IMR-90 (cell line): ENCODE results near the gene SPINK5. TPM values are rescaled to one million over a fixed set of nuclear protein-coding genes. Genes with fewer than 3 reads are reported as not detected.

Experiments
- ATAC-seq: fragments of 200-7000 bp; cut with Tn5 transposase; 2 replicates; pipeline ENCODE4 v1.9.1; 2020; ENCODE audit warnings: low read depth, mild to moderate bottlenecking, moderate library complexity
- BruUV-seq: library from RNA; stranded (reverse); fragments of 400-500 nt; replicated peaks from 2 replicates; lab custom pipeline; 2021; lab: Mats Ljungman, UMichigan
- CTCF ChIA-PET: fragments of 300-600 bp; formaldehyde crosslinking; extraction: SDS; loops from one replicate; lab custom pipeline; 2021; ENCODE audit warnings: antibody characterized with exemption; lab: Yijun Ruan, JAX
- POLR2A ChIA-PET: fragments of 300-600 bp; sonication (Branson Sonifier 250); formaldehyde crosslinking; loops from one replicate; lab custom pipeline; 2022; ENCODE audit warnings: antibody characterized with exemption; ENCODE audit not compliant: unreplicated experiment; lab: Charles Lee
- DNase-seq: peaks from one replicate; pipeline ENCODE4 v3.0.0; 2013
- H2AFZ ChIP-seq: replicated peaks from 2 replicates; pipeline ENCODE3; 2013; ENCODE audit warnings: low read length, mild to moderate bottlenecking; ENCODE audit not compliant: poor library complexity
- H2AK5ac ChIP-seq: 2 replicates; pipeline ENCODE4 v1.6.1; 2013; ENCODE audit warnings: low read depth, low read length, inconsistent platforms
- H2AK9ac ChIP-seq: replicated peaks from 2 replicates; pipeline ENCODE3; 2013; ENCODE audit warnings: mild to moderate bottlenecking, low read depth, low read length, moderate library complexity; ENCODE audit not compliant: poor library complexity
- H2BK120ac ChIP-seq: 2 replicates; pipeline ENCODE4 v1.6.1; 2013; ENCODE audit warnings: low read depth, low read length, inconsistent platforms
- H2BK15ac ChIP-seq: 3 replicates; pipeline ENCODE4 v1.6.1; 2013; ENCODE audit warnings: low read depth, low read length, inconsistent platforms
- H2BK20ac ChIP-seq: 2 replicates; pipeline ENCODE4 v1.6.1; 2013; ENCODE audit warnings: low read depth, mild to moderate bottlenecking, inconsistent platforms, low read length, moderate library complexity
- H2BK5ac ChIP-seq: 2 replicates; pipeline ENCODE4 v1.6.1; 2013; ENCODE audit warnings: mild to moderate bottlenecking, low read depth, low read length, inconsistent platforms; ENCODE audit not compliant: poor library complexity, severe bottlenecking
- H3K14ac ChIP-seq: replicated peaks from 2 replicates; pipeline ENCODE4 v1.6.1; 2013; ENCODE audit warnings: low read depth, low read length, inconsistent platforms
- H3K18ac ChIP-seq: 2 replicates; pipeline ENCODE4 v1.6.1; 2013; ENCODE audit warnings: low read depth, low read length, control low read depth
- H3K23ac ChIP-seq: 2 replicates; pipeline ENCODE4 v1.6.1; 2013; ENCODE audit warnings: low read depth, low read length, inconsistent platforms
- H3K27ac ChIP-seq: 2 replicates; pipeline ENCODE4 v1.5.1; 2013; ENCODE audit warnings: mild to moderate bottlenecking, control low read depth, low read length; ENCODE audit not compliant: insufficient read depth
- H3K27me3 ChIP-seq: 2 replicates; pipeline ENCODE4 v1.6.1; 2013; ENCODE audit warnings: low read length; ENCODE audit not compliant: control insufficient read depth, insufficient read depth
- H3K36me3 ChIP-seq: 2 replicates; pipeline ENCODE4 v1.6.1; 2013; ENCODE audit warnings: low read length, mixed read lengths; ENCODE audit not compliant: control insufficient read depth, insufficient read depth
- H3K4ac ChIP-seq: 2 replicates; pipeline ENCODE4 v1.6.1; 2013; ENCODE audit warnings: low read depth, low read length, inconsistent platforms
- H3K4me1 ChIP-seq: 2 replicates; pipeline ENCODE4 v1.6.1; 2013; ENCODE audit warnings: low read length, mixed read lengths; ENCODE audit not compliant: control insufficient read depth, insufficient read depth
- H3K4me2 ChIP-seq: 2 replicates; pipeline ENCODE4 v1.6.1; 2013; ENCODE audit warnings: low read depth, mild to moderate bottlenecking, control low read depth, low read length, moderate library complexity
- H3K4me3 ChIP-seq: 2 replicates; pipeline ENCODE4 v1.5.1; 2013; ENCODE audit warnings: low read depth, mild to moderate bottlenecking, control low read depth, low read length, moderate library complexity; ENCODE audit not compliant: insufficient read depth
- H3K56ac ChIP-seq: 2 replicates; pipeline ENCODE4 v1.6.1; 2013; ENCODE audit warnings: low read length, inconsistent platforms; ENCODE audit not compliant: insufficient read depth; ENCODE audit errors: extremely low read depth
- H3K79me1 ChIP-seq, 2 experiments: 2 replicates each; pipeline ENCODE4 v1.6.1; 2013; ENCODE audit warnings: low read length in 2 of 2, inconsistent platforms in 1 of 2, low read depth in 1 of 2
- H3K9ac ChIP-seq: 2 replicates; pipeline ENCODE4 v1.6.1; 2013; ENCODE audit warnings: low read depth, low read length, control low read depth
- H3K9me1 ChIP-seq: 2 replicates; pipeline ENCODE4 v1.6.1; 2013; ENCODE audit warnings: low read length, inconsistent platforms; ENCODE audit not compliant: insufficient read depth
- H3K9me3 ChIP-seq: 2 replicates; pipeline ENCODE4 v1.6.1; 2013; ENCODE audit warnings: low read length; ENCODE audit not compliant: control insufficient read depth, insufficient read depth
- H4K20me1 ChIP-seq: 2 replicates; pipeline ENCODE4 v1.6.1; 2013; ENCODE audit warnings: low read length, inconsistent platforms; ENCODE audit not compliant: insufficient read depth
- H4K5ac ChIP-seq: 2 replicates; pipeline ENCODE4 v1.6.1; 2013; ENCODE audit warnings: mild to moderate bottlenecking, low read depth, low read length, control low read depth
- H4K8ac ChIP-seq, 2 experiments: 2 replicates each; pipeline ENCODE4 v1.6.1; 2013; ENCODE audit warnings: low read depth in 2 of 2, low read length in 2 of 2, control low read depth in 1 of 2, inconsistent platforms in 1 of 2
- H4K91ac ChIP-seq: 2 replicates; pipeline ENCODE4 v1.6.1; 2013; ENCODE audit warnings: low read depth, low read length, inconsistent platforms; ENCODE audit not compliant: insufficient read depth
- BHLHE40 ChIP-seq: fragments of 150-350 bp; IDR thresholded peaks from 2 replicates; pipeline ENCODE4 v1.6.1; 2016; ENCODE audit warnings: mild to moderate bottlenecking, low read depth, low read length
- CEBPB ChIP-seq: IDR thresholded peaks from 2 replicates; pipeline ENCODE4 v1.6.1; 2012; ENCODE audit warnings: low read depth, low read length, improper control_type of control experiment
- CHD1 ChIP-seq: IDR thresholded peaks from 2 replicates; pipeline ENCODE4 v1.6.1; 2012; ENCODE audit warnings: low read depth, low read length, improper control_type of control experiment
- ELK1 ChIP-seq: fragments of 150-350 bp; IDR thresholded peaks from 2 replicates; pipeline ENCODE4 v1.6.1; 2016; ENCODE audit warnings: low read depth, mild to moderate bottlenecking, low read length, moderate library complexity, borderline replicate concordance
- FOS ChIP-seq: fragments of 150-350 bp; IDR thresholded peaks from 2 replicates; pipeline ENCODE4 v1.6.1; 2016; ENCODE audit warnings: low read depth, low read length
- MAFK ChIP-seq: IDR thresholded peaks from 2 replicates; pipeline ENCODE4 v1.6.1; 2012; ENCODE audit warnings: low read depth, low read length, improper control_type of control experiment
- MAZ ChIP-seq: IDR thresholded peaks from 2 replicates; pipeline ENCODE4 v1.6.1; 2012; ENCODE audit warnings: low read depth, mild to moderate bottlenecking, low read length, improper control_type of control experiment, moderate library complexity, borderline replicate concordance
- MXI1 ChIP-seq: IDR thresholded peaks from 2 replicates; pipeline ENCODE4 v1.6.1; 2012; ENCODE audit warnings: low read depth, mild to moderate bottlenecking, low read length, moderate library complexity, borderline replicate concordance
- NFE2L2 ChIP-seq: fragments of 150-350 bp; IDR thresholded peaks from 2 replicates; pipeline ENCODE4 v1.6.1; 2016; ENCODE audit warnings: low read depth, mild to moderate bottlenecking, low read length
- POLR2A ChIP-seq: IDR thresholded peaks from 2 replicates; pipeline ENCODE4 v1.6.1; 2012; ENCODE audit warnings: mild to moderate bottlenecking, low read depth, low read length
- RAD21 ChIP-seq: IDR thresholded peaks from 2 replicates; pipeline ENCODE4 v1.6.1; 2012; ENCODE audit warnings: low read length, improper control_type of control experiment
- RCOR1 ChIP-seq: IDR thresholded peaks from 2 replicates; pipeline ENCODE4 v1.6.1; 2012; ENCODE audit warnings: mild to moderate bottlenecking, low read length, improper control_type of control experiment; ENCODE audit not compliant: insufficient replicate concordance
- RFX5 ChIP-seq: IDR thresholded peaks from 2 replicates; pipeline ENCODE4 v1.8.0; 2012; ENCODE audit warnings: low read depth, mild to moderate bottlenecking, low read length, moderate library complexity
- SMC3 ChIP-seq: fragments of 150-350 bp; IDR thresholded peaks from 2 replicates; pipeline ENCODE4 v1.6.1; 2016; ENCODE audit warnings: low read depth, mild to moderate bottlenecking, antibody characterized with exemption, low read length, moderate library complexity
- USF2 ChIP-seq: fragments of 150-350 bp; IDR thresholded peaks from 2 replicates; pipeline ENCODE4 v1.6.1; 2017; ENCODE audit warnings: mild to moderate bottlenecking, antibody characterized with exemption, low read length, low read depth
- WGBS, 2 experiments: methylation state at CpG; one replicate each; pipeline versions ENCODE4 v1.1.5 to v1.1.7; 2013; ENCODE audit warnings: missing lambda C conversion rate in 2 of 2; ENCODE audit not compliant: insufficient read length in 1 of 2; ENCODE audit errors: extremely low coverage in 2 of 2; 5-methylcytosine and 5-hydroxymethylcytosine counted together
- dilution Hi-C: fragments of 300-500 bp; cut with HindIII; formaldehyde crosslinking; loops from one replicate; pipeline ENCODE4 v1.14.3; 2018; ENCODE audit warnings: low sequenced_read_pairs; ENCODE audit not compliant: unreplicated experiment
- in situ Hi-C: fragments of 300-500 bp; cut with MboI; formaldehyde crosslinking; loops from 3 replicates; pipeline ENCODE4 v1.14.3; 2019; ENCODE audit warnings: low sequenced_read_pairs, inconsistent platforms, mixed read lengths
- intact Hi-C: fragments of 100-400 bp; cut with micrococcal nuclease; formaldehyde crosslinking; loops from 2 replicates; pipeline ENCODE4 v1.10.0; 2022
- polyA plus RNA-seq, 3 experiments: library from polyadenylated mRNA; depleted of rRNA; stranded (reverse); fragments of >200 nt; gene quantifications; 2 replicates each; pipeline ENCODE4 v1.2.3, GENCODE V29; 2012; ENCODE audit warnings: low replicate concordance in 1 of 3
- total RNA-seq: library from RNA; depleted of rRNA; stranded (reverse); fragments of >200 nt; gene quantifications from 2 replicates; pipeline ENCODE4 v1.2.3, GENCODE V29; 2012
- TF ChIP-seq, protein P1 (sequence below): conservative IDR thresholded peaks from 2 replicates; pipeline ENCODE4 v1.5.1; 2012; ENCODE audit warnings: mild to moderate bottlenecking, low read depth, low read length, improper control_type of control experiment

Gene SPINK5
- total and polyA plus RNA-seq, 2 of the 4 experiments (the other 2 are of a cell fraction) = not detected

DNA sequence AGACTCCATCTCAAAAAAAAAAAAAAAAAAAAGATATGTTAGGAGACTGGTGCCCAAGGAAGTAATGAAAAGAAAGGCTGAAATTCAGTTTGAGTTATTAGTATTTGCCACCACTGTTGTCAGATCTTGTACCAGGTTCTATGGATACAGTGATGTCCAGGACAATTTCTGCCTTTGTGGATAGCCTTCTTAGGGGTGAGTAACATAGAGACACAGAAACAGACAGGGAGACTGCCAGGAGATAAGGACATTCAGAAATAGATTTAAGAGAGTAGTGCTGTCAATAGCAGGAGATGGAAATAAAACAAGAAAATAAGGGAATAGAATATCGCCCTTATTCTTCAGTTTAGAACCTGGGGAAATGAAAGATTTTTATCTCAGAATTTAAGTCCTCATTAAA, 98.3 kb downstream of the SPINK5 start:
- Histone ChIP-seq H3K18ac (no peak overlapping the region), H2BK5ac (no peak overlapping the region), H3K36me3 (no peaks in the 10 kb centered on the region), H3K4me3 (no peak overlapping the region), H4K20me1 (no peaks in the 10 kb centered on the region), H2AFZ (no peak overlapping the region), H3K9me3 (no peaks in the 10 kb centered on the region), H3K27me3 (no peaks in the 10 kb centered on the region), H3K9ac (no peak overlapping the region), H3K4ac (no peak overlapping the region), H3K27ac (no peak overlapping the region), H3K23ac (no peak overlapping the region), H4K5ac (no peak overlapping the region), H3K9me1 (no peaks in the 10 kb centered on the region), H2AK5ac (no peak overlapping the region), H2BK120ac (no peak overlapping the region), H2BK15ac (no peak overlapping the region), H3K56ac (no peak overlapping the region), H3K79me1 (no peaks in the 10 kb centered on the region), H2AK9ac (no peak overlapping the region), H2BK20ac (no peak overlapping the region), H3K14ac (no peak overlapping the region), H3K4me2 (no peak overlapping the region), H3K4me1 (no peaks in the 10 kb centered on the region), H4K8ac (no peak overlapping the region), H4K91ac (no peak overlapping the region)
- dilution Hi-C loops (no loop called here), intact Hi-C loops (no loop called here), in situ Hi-C loops (no loop called here)
- BruUV-seq = no TSS peak
- no peak for TF ChIP-seq MAFK
- no peak for TF ChIP-seq CHD1
- no peak for TF ChIP-seq RFX5
- TF ChIP-seq SMC3 = no peak
- no peak for TF ChIP-seq RCOR1
- TF ChIP-seq MAZ = no peak
- no peak for TF ChIP-seq USF2
- TF ChIP-seq MXI1 = no peak
- TF ChIP-seq ELK1 = no peak
- no peak for TF ChIP-seq BHLHE40
- TF ChIP-seq, protein P1, sequence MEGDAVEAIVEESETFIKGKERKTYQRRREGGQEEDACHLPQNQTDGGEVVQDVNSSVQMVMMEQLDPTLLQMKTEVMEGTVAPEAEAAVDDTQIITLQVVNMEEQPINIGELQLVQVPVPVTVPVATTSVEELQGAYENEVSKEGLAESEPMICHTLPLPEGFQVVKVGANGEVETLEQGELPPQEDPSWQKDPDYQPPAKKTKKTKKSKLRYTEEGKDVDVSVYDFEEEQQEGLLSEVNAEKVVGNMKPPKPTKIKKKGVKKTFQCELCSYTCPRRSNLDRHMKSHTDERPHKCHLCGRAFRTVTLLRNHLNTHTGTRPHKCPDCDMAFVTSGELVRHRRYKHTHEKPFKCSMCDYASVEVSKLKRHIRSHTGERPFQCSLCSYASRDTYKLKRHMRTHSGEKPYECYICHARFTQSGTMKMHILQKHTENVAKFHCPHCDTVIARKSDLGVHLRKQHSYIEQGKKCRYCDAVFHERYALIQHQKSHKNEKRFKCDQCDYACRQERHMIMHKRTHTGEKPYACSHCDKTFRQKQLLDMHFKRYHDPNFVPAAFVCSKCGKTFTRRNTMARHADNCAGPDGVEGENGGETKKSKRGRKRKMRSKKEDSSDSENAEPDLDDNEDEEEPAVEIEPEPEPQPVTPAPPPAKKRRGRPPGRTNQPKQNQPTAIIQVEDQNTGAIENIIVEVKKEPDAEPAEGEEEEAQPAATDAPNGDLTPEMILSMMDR = no peak
- no peak for TF ChIP-seq FOS
- TF ChIP-seq POLR2A = no peak
- no peak for TF ChIP-seq RAD21
- TF ChIP-seq CEBPB = no peak
- TF ChIP-seq NFE2L2 = no peak
- ChIA-PET POLR2A (interaction anchor here (0.6 kb wide), 1 partner anchor 39 kb away, joined by 3 read pairs; no protein-coding TSS in a partner anchor), CTCF (no interaction called here)
- no CpG with 5 or more reads among the region's 1 CpG for WGBS, 2 experiments
- DNase-seq (no peak), ATAC-seq (no peak)
